ENCODE results near the gene EPHB4. TPM values are rescaled to one million over a fixed set of nuclear protein-coding genes. Genes with fewer than 3 reads are reported as not detected.
"Not testable (repeated sequence)": the region's sequence is repeated elsewhere in the genome, so short reads cannot be mapped to it uniquely, and the experiment has no call there.

EPHB4 gene
- total RNA-seq, 2 donors from 2014 or later: 3.7 to 11.1 TPM

- no peaks in the 10 kb centered on the region for H3K9me3 Mint-ChIP-seq
- ATAC-seq (no peak), DNase-seq (ENCODE audit: low spot score in 2 of 2) (no peak)
- H3K36me3 Mint-ChIP-seq: peaks cover 0 to 1% of the 10 kb centered on the region in 2 donors
- no peak overlapping the region for H3K27ac Mint-ChIP-seq
Observed at GRCh38 chr7:100779359-100779758, 48.0 kb downstream of the EPHB4 start.

- DNase-seq (ENCODE audit: low spot score in 2 of 2) (no peak), ATAC-seq (no peak)
- peak overlapping the region in 1 of 2 donors; percentile 48 for H3K27ac Mint-ChIP-seq
- H3K36me3 Mint-ChIP-seq: no peaks in the 10 kb centered on the region
- H3K9me3 Mint-ChIP-seq: no peaks in the 10 kb centered on the region
Observed at GRCh38 chr7:100778061-100778621, 49.2 kb downstream of the EPHB4 start.

- ATAC-seq (no peak), DNase-seq (ENCODE audit: low spot score in 2 of 2) (no peak)
- Mint-ChIP-seq H3K9me3 (no peaks in the 10 kb centered on the region), H3K36me3 (no peaks in the 10 kb centered on the region), H3K27ac (no peak overlapping the region)
Observed at GRCh38 chr7:100773491-100773890, 53.8 kb downstream of the EPHB4 start.

- ATAC-seq: no peak
- Mint-ChIP-seq H3K36me3 (no peaks in the 10 kb centered on the region), H3K27ac (no peak overlapping the region), H3K9me3 (no peaks in the 10 kb centered on the region)
- no peak for DNase-seq (ENCODE audit: low spot score in 2 of 2)
Observed at GRCh38 chr7:100768784-100769183, 58.5 kb downstream of the EPHB4 start.

- H3K27ac Mint-ChIP-seq: peak overlapping the region in 1 of 2 donors; percentile 66
- H3K36me3 Mint-ChIP-seq: no peaks in the 10 kb centered on the region
- no peaks in the 10 kb centered on the region for H3K9me3 Mint-ChIP-seq
- DNase-seq (ENCODE audit: low spot score in 2 of 2) (no peak), ATAC-seq (no peak)
Observed at GRCh38 chr7:100765250-100765649, 62.1 kb downstream of the EPHB4 start.

DNA sequence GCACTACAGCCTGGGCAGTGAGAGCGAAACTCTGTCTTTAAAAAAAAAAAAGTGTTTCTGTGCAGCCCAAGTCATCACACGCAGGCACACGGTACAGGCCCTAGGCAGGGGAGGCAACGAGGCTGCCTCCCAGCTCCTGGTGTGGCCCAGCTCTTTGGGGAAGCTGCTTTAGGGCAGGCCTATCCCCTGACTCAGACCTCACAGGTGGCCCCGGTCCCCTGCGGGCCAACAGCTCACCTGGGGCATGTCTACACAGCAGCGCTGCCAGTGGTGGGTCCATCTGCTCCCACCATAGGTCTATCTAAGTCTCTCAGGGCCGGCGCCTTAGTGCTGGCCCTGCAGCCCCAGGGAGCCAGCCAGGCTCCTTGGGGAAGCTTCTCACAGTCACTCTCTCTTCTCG is 62.5 kb downstream of the EPHB4 start:
- DNase-seq (ENCODE audit: low spot score in 2 of 2) (no peak), ATAC-seq (no peak)
- Mint-ChIP-seq H3K9me3 (no peaks in the 10 kb centered on the region), H3K27ac (no peak overlapping the region), H3K36me3 (no peaks in the 10 kb centered on the region)

- no peak for ATAC-seq
- H3K9me3 Mint-ChIP-seq: no peaks in the 10 kb centered on the region
- no peak overlapping the region for H3K27ac Mint-ChIP-seq
- no peaks in the 10 kb centered on the region for H3K36me3 Mint-ChIP-seq
- no peak for DNase-seq (ENCODE audit: low spot score in 2 of 2)
Observed at GRCh38 chr7:100763556-100764140, 63.7 kb downstream of the EPHB4 start.

- H3K9me3 Mint-ChIP-seq; ATAC-seq; H3K36me3 Mint-ChIP-seq; H3K27ac Mint-ChIP-seq; DNase-seq (ENCODE audit: low spot score in 2 of 2): not testable (repeated sequence)
Observed at GRCh38 chr7:100762841-100763240, 64.5 kb downstream of the EPHB4 start.

GRCh38 chr7:100759357-100760171 is 67.8 kb downstream of the EPHB4 start:
- ATAC-seq (no peak), DNase-seq (ENCODE audit: low spot score in 2 of 2) (no peak)
- Mint-ChIP-seq H3K9me3 (no peaks in the 10 kb centered on the region), H3K27ac (no peak overlapping the region), H3K36me3 (no peaks in the 10 kb centered on the region)

GRCh38 chr7:100753750-100754149 is 73.6 kb downstream of the EPHB4 start:
- H3K36me3 Mint-ChIP-seq: no peaks in the 10 kb centered on the region
- ATAC-seq (no peak), DNase-seq (ENCODE audit: low spot score in 2 of 2) (no peak)
- no peaks in the 10 kb centered on the region for H3K9me3 Mint-ChIP-seq
- H3K27ac Mint-ChIP-seq: no peak overlapping the region

GRCh38 chr7:100752994-100753393 is 74.3 kb downstream of the EPHB4 start:
- ATAC-seq (peak; percentile 20 to 29), DNase-seq (ENCODE audit: low spot score in 2 of 2) (peak in 1 of 2 donors; percentile 1)
- Mint-ChIP-seq H3K27ac (peak overlapping the region in 1 of 2 donors; percentile 32), H3K36me3 (no peaks in the 10 kb centered on the region), H3K9me3 (no peaks in the 10 kb centered on the region)

Other genes starting within 250 kb of the EPHB4 start
- 100 to 1,000 TPM in 1 of 2 donors, 10 to 100 TPM in 1; 76.2 to 178 TPM for gene LRCH4, start 241.4 kb downstream of the EPHB4 start, total RNA-seq
- 1 to 10 TPM; 1.9 to 4.0 TPM for gene FBXO24, start 241.2 kb downstream of the EPHB4 start, total RNA-seq
- 10 to 100 TPM; 14.8 to 19.6 TPM for gene PCOLCE, start 225.2 kb downstream of the EPHB4 start, total RNA-seq
- gene MOSPD3, start 215.0 kb downstream of the EPHB4 start, total RNA-seq: 10 to 100 TPM; 20.7 to 28.0 TPM
- gene TFR2, start 186.0 kb downstream of the EPHB4 start, total RNA-seq: 10 to 100 TPM; 13.1 to 19.1 TPM
- not detected for gene ACTL6B, start 171.1 kb downstream of the EPHB4 start, total RNA-seq
- 100 to 1,000 TPM; 213 to 239 TPM for gene GNB2, start 153.8 kb downstream of the EPHB4 start, total RNA-seq
- 10 to 100 TPM; 47.2 to 58.4 TPM for gene GIGYF1, start 133.3 kb downstream of the EPHB4 start, total RNA-seq
- gene POP7, start 121.4 kb downstream of the EPHB4 start, total RNA-seq: 10 to 100 TPM; 37.3 to 47.5 TPM
- not detected for gene EPO, start 107.1 kb downstream of the EPHB4 start, total RNA-seq
- not detected for gene ZAN, start 93.9 kb downstream of the EPHB4 start, total RNA-seq
- gene SLC12A9, start 25.2 kb upstream of the EPHB4 start, total RNA-seq: 10 to 100 TPM; 16.7 to 27.7 TPM
- 10 to 100 TPM; 34.4 to 39.2 TPM for gene TRIP6, start 39.9 kb upstream of the EPHB4 start, total RNA-seq
- 100 to 1,000 TPM; 205 to 242 TPM for gene SRRT, start 47.6 kb upstream of the EPHB4 start, total RNA-seq
- 1 to 10 TPM in 1 of 2 donors, under 1 TPM in 1; 0.77 to 2.4 TPM for gene UFSP1, start 62.2 kb upstream of the EPHB4 start, total RNA-seq
- gene ACHE, start 68.4 kb upstream of the EPHB4 start, total RNA-seq: under 1 TPM in 1 of 2 donors, not detected in 1; 0.12 TPM
- gene MUC3A, start 122.0 kb upstream of the EPHB4 start, total RNA-seq: under 1 TPM in 1 of 2 donors, not detected in 1; 0.31 TPM
- under 1 TPM; 0.34 to 0.41 TPM for gene MUC12, start 142.0 kb upstream of the EPHB4 start, total RNA-seq
- not detected for gene MUC17, start 192.6 kb upstream of the EPHB4 start, total RNA-seq